Stomach smooth muscle (tissue), 2 donors: ENCODE data around the gene ADAM29.

ENCODE experiments used
- H3K27ac ChIP-seq: one replicate; pipeline ENCODE4 v1.7.0; 2013; ENCODE audit warnings: mild to moderate bottlenecking, low read length, inconsistent platforms
- H3K27me3 ChIP-seq, 2 donors: one replicate each; pipeline ENCODE4 v1.7.0; 2013; ENCODE audit warnings: low read length in 2 of 2; ENCODE audit not compliant: insufficient read depth in 2 of 2, control insufficient read depth in 1 of 2
- H3K36me3 ChIP-seq, 2 donors: one replicate each; pipeline ENCODE4 v1.7.0; 2013; ENCODE audit warnings: low read length in 2 of 2; ENCODE audit not compliant: control insufficient read depth in 2 of 2, insufficient read depth in 2 of 2
- H3K4me1 ChIP-seq: one replicate; pipeline ENCODE4 v1.7.0; 2013; ENCODE audit warnings: low read length; ENCODE audit not compliant: control insufficient read depth, insufficient read depth
- H3K4me3 ChIP-seq, 2 donors: one replicate each; pipeline ENCODE4 v1.7.0; 2013; ENCODE audit warnings: low read length in 2 of 2
- H3K9ac ChIP-seq, 2 donors: one replicate each; pipeline ENCODE4 v1.7.0; 2013; ENCODE audit warnings: low read length in 2 of 2, mild to moderate bottlenecking in 1 of 2
- H3K9me3 ChIP-seq, 2 donors: one replicate each; pipeline ENCODE4 v1.7.0; 2013; ENCODE audit warnings: low read length in 2 of 2; ENCODE audit not compliant: control insufficient read depth in 2 of 2
- donor health status: healthy.
- donor health status: Pancreatic carcinoma.

The ADAM29 gene

DNA sequence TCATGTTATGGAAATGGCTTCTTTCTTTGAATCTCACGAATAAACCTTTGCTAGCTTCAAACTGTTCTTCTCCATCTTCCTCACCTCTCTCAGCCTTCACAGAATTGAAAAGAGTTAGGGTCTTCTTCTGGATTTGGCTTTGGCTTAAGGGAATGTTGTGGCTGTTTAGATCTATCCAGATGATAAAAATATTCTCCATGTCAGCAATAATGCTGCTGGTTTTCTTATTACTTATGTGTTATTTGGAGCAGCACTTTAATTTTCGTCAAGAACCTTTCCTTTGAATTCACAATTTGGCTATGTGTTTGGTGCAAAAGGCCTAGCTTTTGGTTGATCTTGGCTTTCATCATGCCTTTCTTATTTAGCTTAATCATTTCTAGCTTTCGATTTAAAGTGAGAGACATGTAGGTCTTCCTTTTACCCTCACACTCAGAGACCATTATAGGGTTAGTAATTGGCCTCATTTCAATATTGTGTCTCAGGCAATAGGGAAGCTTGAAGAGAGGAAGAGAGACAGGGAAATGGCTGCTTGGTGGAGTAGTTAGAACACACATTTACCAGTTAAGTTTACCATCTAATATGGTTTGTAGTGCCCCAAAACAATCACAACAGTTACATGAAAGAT, 5.1 kb upstream of the ADAM29 start:
- Histone ChIP-seq H3K4me1 (no peaks in the 10 kb centered on the region), H3K36me3 (no peaks in the 10 kb centered on the region), H3K9me3 (peaks cover 0 to 6% of the 10 kb centered on the region in 2 donors), H3K9ac (no peak overlapping the region), H3K27me3 (no peaks in the 10 kb centered on the region), H3K27ac (no peak overlapping the region), H3K4me3 (no peak overlapping the region)

DNA sequence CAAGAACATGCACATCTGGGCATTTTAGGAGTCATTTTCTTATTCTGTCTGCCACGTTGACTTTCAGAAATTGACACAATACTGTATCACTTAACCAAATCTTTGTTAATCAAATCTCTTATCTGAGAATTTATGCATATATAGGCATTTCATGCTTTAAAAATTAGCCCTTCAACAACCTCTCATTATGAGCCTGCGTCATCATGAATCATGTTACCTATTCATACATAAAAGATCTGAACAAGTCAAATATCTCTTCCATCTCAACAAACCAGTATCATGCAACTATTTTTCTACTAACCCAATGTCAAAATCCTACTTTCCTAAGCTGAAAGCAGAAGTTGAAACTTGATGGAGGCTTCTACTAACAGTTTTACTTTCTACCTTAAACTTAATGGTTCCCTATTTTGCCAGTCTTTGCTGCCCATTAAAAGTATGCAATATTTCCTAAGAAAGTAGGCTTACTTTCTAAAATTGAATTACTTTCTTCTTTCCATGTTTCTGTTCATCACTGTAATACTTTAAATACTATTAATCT, 1.8 kb downstream of the ADAM29 start:
- Histone ChIP-seq H3K9me3 (no peaks in the 10 kb centered on the region), H3K4me3 (no peak overlapping the region), H3K27ac (no peak overlapping the region), H3K27me3 (no peaks in the 10 kb centered on the region), H3K4me1 (no peaks in the 10 kb centered on the region), H3K36me3 (no peaks in the 10 kb centered on the region), H3K9ac (no peak overlapping the region)

DNA sequence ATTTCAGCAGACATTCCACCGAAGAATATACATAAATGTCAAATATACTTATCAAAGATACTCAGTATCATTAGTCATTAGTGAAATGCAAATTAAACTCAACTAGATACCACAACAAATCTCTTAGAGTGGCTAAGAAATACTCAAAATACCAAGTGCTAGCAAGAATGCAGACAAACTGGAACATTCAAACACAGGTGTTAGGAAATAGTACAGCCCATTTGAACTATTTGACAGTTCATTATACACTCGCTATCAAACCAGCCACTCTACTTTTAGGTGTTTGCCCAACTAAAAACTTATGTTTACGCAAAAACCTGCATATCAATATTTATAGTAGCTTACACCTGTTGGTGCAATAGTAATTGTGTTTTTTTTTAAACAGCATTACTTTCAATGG, 8.8 kb downstream of the ADAM29 start:
- no peak overlapping the region for H3K27ac ChIP-seq
- H3K27me3 ChIP-seq, result no peaks in the 10 kb centered on the region
- H3K36me3 ChIP-seq, result no peaks in the 10 kb centered on the region
- H3K9ac ChIP-seq, result no peak overlapping the region
- H3K9me3 ChIP-seq, result no peaks in the 10 kb centered on the region
- H3K4me3 ChIP-seq, result no peak overlapping the region
- no peaks in the 10 kb centered on the region for H3K4me1 ChIP-seq

DNA sequence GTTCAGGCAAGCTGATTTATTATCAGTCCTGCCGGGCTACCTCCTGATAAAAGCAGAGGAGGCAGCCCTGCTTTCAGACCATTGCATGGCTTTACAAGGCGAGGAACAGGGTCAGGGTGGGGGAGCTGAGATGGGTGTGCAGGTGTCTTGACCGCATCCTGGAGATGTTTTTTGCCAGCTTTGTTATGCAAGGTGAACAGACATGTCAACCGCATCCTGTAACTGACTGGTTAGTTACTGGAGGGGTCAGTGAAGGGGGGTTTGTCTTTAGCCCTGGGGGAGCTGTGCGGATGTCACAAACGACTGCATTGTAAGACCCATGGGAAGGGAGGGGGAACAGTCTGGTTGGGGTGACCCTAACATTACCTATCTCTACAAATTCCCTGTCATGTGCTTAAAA, 10.0 kb downstream of the ADAM29 start:
- H3K9me3 ChIP-seq, result peaks cover 0 to 3% of the 10 kb centered on the region in 2 donors
- H3K4me3 ChIP-seq, result no peak overlapping the region
- no peaks in the 10 kb centered on the region for H3K27me3 ChIP-seq
- no peak overlapping the region for H3K27ac ChIP-seq
- H3K36me3 ChIP-seq, result no peaks in the 10 kb centered on the region
- no peaks in the 10 kb centered on the region for H3K4me1 ChIP-seq
- no peak overlapping the region for H3K9ac ChIP-seq

DNA sequence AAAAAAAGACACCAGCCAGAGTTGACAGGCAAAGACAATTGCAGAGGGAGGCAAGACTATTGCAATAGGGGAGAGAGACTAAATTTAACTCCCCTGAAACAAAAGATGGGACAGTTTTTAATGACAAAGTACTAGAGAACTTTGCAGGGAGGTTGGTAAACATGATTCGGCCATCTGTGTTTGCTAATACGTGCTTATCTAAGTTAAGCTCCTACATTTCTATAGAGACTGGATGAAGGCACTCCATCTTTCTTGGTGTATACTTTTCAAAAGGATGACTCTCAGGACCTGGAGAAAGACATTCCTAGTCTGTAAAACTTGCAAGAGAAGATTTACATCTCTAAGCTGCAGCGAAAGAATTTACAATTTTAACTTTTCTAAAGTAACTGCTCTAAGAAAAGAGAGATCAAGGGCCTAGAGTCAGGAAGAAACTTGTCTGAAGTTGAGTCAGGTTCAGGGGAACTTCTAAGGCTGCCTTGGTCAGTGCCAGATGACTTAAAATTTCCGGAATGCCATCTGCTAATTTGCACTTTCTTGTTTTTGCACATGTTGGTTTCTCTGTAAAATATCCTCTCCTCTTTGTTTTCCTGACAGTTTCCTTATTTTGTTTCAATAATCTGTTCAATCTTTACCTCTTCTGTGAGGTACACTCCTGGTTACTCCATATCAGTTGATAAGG, 10.6 kb downstream of the ADAM29 start:
- H3K4me3 ChIP-seq, result no peak overlapping the region
- no peak overlapping the region for H3K27ac ChIP-seq
- H3K27me3 ChIP-seq, result no peaks in the 10 kb centered on the region
- H3K9me3 ChIP-seq, result peaks cover 0 to 3% of the 10 kb centered on the region in 2 donors
- no peaks in the 10 kb centered on the region for H3K36me3 ChIP-seq
- no peaks in the 10 kb centered on the region for H3K4me1 ChIP-seq
- H3K9ac ChIP-seq, result no peak overlapping the region

DNA sequence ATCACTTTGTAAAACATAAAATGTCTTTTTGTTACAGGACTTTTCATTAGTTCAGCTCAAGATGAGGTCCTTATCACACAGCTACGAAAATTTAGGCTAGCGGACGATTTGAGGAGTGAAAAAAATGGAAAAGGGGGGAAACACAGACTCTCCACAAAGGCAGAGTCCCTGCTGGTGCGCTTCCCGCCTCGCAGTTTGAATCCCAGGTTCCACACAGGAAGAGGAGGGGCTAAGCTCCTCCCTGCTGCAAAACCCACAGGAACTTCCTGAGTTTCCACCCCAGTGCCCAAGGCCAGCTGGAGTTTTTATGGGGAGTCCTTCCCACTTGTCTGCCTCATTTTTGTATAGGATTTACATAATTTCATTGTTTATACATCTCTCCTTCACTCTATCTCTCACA, 11.2 kb downstream of the ADAM29 start:
- Histone ChIP-seq H3K4me3 (no peak overlapping the region), H3K27ac (no peak overlapping the region), H3K9ac (no peak overlapping the region), H3K9me3 (peaks cover 0 to 3% of the 10 kb centered on the region in 2 donors), H3K36me3 (no peaks in the 10 kb centered on the region), H3K27me3 (no peaks in the 10 kb centered on the region), H3K4me1 (no peaks in the 10 kb centered on the region)

DNA sequence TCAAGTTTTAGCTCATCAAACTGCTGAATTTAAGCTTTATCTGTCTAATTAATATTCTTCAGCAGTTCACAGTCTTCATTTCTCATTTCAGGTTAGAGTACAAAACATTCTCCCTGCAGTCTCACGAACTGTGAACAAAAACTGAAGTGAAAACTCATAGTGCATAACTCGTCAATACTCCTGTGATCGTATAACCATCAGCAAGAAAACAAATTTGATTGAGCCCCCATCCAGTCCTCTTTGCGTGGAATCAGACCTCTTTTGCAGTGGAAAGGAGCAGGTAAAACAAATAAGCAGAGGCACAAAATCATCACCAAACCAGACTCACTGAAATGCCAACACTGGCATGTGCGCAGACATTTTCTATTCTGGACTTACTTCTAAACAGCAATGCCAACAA, 12.7 kb downstream of the ADAM29 start:
- Histone ChIP-seq H3K4me1 (no peaks in the 10 kb centered on the region), H3K36me3 (no peaks in the 10 kb centered on the region), H3K4me3 (no peak overlapping the region), H3K9me3 (peaks cover 0 to 3% of the 10 kb centered on the region in 2 donors), H3K27me3 (no peaks in the 10 kb centered on the region), H3K9ac (no peak overlapping the region), H3K27ac (no peak overlapping the region)

DNA sequence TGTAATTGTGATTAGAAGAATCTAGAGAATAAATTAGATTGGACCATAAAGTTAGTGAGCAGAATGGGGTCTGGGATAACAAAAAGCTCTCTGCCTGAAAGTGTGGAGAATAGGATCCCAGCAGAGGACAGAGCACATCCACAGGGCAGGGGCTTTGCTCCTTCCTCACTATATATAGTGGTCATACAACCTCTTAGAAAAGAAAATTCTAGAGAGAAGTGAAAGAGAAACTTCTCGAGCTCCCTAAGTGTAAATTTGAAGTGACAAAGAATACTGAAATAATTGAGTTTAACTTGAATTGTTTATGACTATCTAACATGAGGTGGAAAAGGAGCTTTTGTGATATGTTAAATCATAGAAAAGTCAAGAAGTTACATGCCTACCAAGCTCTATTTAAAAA, 14.9 kb downstream of the ADAM29 start:
- no peaks in the 10 kb centered on the region for H3K27me3 ChIP-seq
- H3K9ac ChIP-seq, result no peak overlapping the region
- H3K36me3 ChIP-seq, result no peaks in the 10 kb centered on the region
- no peak overlapping the region for H3K27ac ChIP-seq
- no peaks in the 10 kb centered on the region for H3K4me1 ChIP-seq
- H3K4me3 ChIP-seq, result no peak overlapping the region
- peaks cover 0 to 3% of the 10 kb centered on the region in 2 donors for H3K9me3 ChIP-seq

DNA sequence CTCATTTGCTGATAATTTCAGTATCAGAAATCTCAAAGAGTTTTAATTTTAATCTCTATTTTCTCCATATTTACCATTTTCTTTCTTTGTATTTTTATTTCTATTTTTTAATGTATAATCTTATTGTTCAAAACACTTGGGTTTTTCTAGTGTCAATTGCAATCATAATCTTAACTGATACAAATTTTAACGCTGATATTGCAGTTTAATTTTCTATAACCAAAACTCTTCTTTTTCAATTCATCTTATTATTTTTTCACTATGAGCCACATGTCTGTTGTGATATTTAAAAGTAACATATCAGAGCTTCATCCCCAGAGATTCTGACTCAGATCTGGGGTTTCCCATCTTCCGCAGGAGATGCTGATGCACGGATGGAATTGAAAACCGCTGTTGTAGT, 16.2 kb downstream of the ADAM29 start:
- Histone ChIP-seq H3K4me3 (no peak overlapping the region), H3K27ac (no peak overlapping the region), H3K4me1 (no peaks in the 10 kb centered on the region)

DNA sequence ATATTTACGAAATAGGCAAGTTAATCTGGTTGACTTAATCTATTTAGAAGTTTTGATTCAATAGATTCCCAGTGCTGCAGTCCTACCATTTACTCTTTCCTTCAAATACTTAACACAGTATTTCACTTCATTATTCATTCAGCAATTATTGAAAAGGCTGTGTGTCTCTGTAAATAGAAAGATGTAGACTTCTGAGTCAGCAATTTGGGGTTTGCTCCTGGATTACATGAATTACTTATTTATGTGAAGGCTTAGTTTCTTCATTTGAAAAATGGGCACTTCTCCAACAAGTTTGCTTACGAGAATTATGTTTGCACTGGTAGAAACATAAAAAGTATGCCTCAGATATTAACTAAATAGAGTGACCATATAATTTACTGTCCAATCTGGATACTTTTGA, 17.4 kb downstream of the ADAM29 start:
- H3K9me3 ChIP-seq, result peaks cover 0 to 3% of the 10 kb centered on the region in 2 donors
- no peak overlapping the region for H3K9ac ChIP-seq
- no peak overlapping the region for H3K27ac ChIP-seq

More for the DNA sequence above, 16.2 kb downstream of the ADAM29 start:
- H3K36me3 ChIP-seq, result no peaks in the 10 kb centered on the region
- H3K9ac ChIP-seq, result no peak overlapping the region
- H3K27me3 ChIP-seq, result no peaks in the 10 kb centered on the region
- peaks cover 0 to 3% of the 10 kb centered on the region in 2 donors for H3K9me3 ChIP-seq

DNA sequence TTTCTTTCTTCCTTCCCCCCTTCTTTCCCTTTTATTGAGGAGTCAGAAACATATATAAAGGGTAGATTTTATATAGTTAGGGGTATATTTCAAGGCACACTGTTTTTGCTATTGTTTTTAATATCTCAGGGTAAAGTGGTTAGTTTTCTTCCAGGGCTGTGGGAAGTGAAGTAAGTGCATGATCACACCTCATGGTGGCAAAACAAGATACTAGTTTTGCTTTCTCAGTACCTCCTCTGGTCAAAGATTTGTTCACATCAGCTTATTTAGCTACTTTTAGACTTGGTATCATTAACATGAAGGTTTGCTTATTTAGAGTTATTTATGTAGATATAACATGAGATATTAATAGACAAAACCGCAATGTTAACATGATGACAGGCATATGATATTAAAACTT, 21.8 kb downstream of the ADAM29 start:
- no peaks in the 10 kb centered on the region for H3K36me3 ChIP-seq
- no peaks in the 10 kb centered on the region for H3K4me1 ChIP-seq
- H3K4me3 ChIP-seq, result no peak overlapping the region
- H3K27me3 ChIP-seq, result no peaks in the 10 kb centered on the region
- H3K9ac ChIP-seq, result no peak overlapping the region
- no peak overlapping the region for H3K27ac ChIP-seq
- H3K9me3 ChIP-seq, result no peaks in the 10 kb centered on the region

More for the DNA sequence above, 17.4 kb downstream of the ADAM29 start:
- H3K27me3 ChIP-seq, result no peaks in the 10 kb centered on the region
- no peaks in the 10 kb centered on the region for H3K4me1 ChIP-seq
- no peak overlapping the region for H3K4me3 ChIP-seq
- H3K36me3 ChIP-seq, result no peaks in the 10 kb centered on the region
